Heart left ventricle (tissue), 13 donors: ENCODE results near the gene CCDC192.

Source experiments
- POLR2A ChIP-seq, 2 donors: fragments of 450-650 bp; IDR thresholded peaks; one replicate each; pipeline ENCODE4 v1.6.1; 2017; ENCODE audit warnings: antibody characterized with exemption in 2 of 2, mild to moderate bottlenecking in 2 of 2, moderate library complexity in 2 of 2
- TF ChIP-seq, protein P1 (sequence below), 12 donors: fragments of 200-600 bp; sonication (generic) in 4 of 12; IDR thresholded peaks; one replicate each; pipeline versions ENCODE4 v1.5.0 to v1.8.0; 2018 to 2022; ENCODE audit warnings: antibody characterized with exemption in 12 of 12, mild to moderate bottlenecking in 5 of 12
- donor health status: ischemic (EF 13 %, LVEDD 7.1; RV severe dilation, severe dysfunction).
- donor health status: DM: no; HTN: yes; CAD: no.
- donor health status: DM: no; HTN: no; CAD: no.
- donor health status: ischemic (EF 25% LVEDD 6.9; RV normal size, moderate dysfunction).
- donor health status: ischemic (EF 25% LVEDD 5.7; RV mildly dilated, moderate dysfunction).
- donor health status: ischemic (EF 35%, LVEDD 5.7; RV mildly dilated, moderate dysfunction).
- donor health status: nonischemic (EF 11% LVEDD 7.7; RV severe dilation, severe dysfunction).
- donor health status: DM: yes; HTN: yes; CAD: no.
- donor health status: PGD.
- donor health status: ischemic (EF 29% LVEDD 5.4; RV normal size, mild dysfunction).
- donor health status: nonischemic (EF 23%, LVEDD 6.1; RV moderate dilation, normal function).

DNA sequence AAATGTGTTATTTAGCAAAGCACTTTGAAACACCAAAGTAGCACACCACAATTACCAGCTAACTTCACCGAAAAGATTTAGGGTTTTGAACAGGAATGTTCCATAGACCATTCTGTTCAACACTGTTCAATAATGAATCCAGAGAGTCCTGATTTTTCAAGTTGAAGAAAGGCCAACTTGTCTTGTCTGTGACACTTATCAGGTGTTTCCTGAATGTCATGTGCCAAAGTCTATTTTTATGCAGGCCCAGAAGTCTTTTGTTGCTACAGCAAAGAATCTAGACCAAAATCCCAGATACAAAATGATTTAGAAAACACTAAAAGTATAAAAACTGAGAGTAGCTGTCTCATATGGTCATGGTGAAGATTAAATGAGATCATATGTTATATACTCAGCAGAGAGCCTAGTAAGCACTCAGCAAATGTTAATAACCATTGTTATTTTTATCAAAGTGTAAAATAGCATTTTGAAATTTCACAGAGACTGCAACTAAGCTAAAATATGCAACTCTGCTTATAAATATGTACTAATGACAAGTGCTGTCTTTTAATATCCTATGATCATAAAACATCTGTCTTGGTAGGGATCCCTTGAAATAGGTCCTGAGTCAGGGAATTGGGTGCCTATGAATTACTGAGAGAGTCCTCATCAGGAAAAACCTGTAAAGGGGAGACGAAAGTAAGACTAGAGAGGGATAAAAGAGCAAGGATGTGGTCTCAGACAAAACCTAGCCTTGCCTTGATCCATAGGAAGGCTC is 258.0 kb downstream of the CCDC192 start:
- TF ChIP-seq, protein P1, sequence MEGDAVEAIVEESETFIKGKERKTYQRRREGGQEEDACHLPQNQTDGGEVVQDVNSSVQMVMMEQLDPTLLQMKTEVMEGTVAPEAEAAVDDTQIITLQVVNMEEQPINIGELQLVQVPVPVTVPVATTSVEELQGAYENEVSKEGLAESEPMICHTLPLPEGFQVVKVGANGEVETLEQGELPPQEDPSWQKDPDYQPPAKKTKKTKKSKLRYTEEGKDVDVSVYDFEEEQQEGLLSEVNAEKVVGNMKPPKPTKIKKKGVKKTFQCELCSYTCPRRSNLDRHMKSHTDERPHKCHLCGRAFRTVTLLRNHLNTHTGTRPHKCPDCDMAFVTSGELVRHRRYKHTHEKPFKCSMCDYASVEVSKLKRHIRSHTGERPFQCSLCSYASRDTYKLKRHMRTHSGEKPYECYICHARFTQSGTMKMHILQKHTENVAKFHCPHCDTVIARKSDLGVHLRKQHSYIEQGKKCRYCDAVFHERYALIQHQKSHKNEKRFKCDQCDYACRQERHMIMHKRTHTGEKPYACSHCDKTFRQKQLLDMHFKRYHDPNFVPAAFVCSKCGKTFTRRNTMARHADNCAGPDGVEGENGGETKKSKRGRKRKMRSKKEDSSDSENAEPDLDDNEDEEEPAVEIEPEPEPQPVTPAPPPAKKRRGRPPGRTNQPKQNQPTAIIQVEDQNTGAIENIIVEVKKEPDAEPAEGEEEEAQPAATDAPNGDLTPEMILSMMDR (IDR thresholded peaks at IDR 0.05), result no peak
- no peak for TF ChIP-seq POLR2A (IDR thresholded peaks at IDR 0.05)
